ENCODE data around the gene STK32B. TPM values are rescaled to one million over a fixed set of nuclear protein-coding genes. Genes with fewer than 3 reads are reported as not detected.

The STK32B gene
- total RNA-seq, 3 donors from 2014 or later, result 2.2 to 5.0 (median 4.6) TPM

DNA sequence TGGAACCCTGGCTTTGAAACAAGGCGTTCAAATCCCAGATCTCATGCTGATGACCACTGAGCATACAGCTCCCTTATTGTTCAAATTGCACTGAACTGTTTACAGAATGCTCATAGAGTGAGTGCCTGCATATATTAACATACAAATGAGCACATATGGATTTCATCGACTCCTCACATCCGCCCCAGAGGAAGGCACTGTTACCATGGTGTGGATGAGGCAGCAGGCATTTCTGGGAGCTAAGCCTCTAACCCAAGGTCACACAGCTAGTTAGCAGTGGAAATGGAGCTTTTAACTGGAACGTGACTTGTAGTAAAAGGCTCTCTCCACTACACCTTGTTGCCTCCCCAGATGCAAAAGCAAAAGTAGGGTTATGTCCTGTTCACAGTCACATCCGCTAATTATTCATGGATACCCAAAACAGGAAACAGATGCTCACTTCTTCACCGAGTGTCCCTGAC, 289.7 kb downstream of the STK32B start:
- H3K36me3 ChIP-seq, result no peaks in the 10 kb centered on the region
- no peak overlapping the region for H3K4me3 ChIP-seq
- TF ChIP-seq, protein P1, sequence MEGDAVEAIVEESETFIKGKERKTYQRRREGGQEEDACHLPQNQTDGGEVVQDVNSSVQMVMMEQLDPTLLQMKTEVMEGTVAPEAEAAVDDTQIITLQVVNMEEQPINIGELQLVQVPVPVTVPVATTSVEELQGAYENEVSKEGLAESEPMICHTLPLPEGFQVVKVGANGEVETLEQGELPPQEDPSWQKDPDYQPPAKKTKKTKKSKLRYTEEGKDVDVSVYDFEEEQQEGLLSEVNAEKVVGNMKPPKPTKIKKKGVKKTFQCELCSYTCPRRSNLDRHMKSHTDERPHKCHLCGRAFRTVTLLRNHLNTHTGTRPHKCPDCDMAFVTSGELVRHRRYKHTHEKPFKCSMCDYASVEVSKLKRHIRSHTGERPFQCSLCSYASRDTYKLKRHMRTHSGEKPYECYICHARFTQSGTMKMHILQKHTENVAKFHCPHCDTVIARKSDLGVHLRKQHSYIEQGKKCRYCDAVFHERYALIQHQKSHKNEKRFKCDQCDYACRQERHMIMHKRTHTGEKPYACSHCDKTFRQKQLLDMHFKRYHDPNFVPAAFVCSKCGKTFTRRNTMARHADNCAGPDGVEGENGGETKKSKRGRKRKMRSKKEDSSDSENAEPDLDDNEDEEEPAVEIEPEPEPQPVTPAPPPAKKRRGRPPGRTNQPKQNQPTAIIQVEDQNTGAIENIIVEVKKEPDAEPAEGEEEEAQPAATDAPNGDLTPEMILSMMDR (IDR thresholded peaks at IDR 0.05), result no peak
- TF ChIP-seq POLR2A (IDR thresholded peaks at IDR 0.05) (no peak), POLR2AphosphoS5 (IDR thresholded peaks at IDR 0.05) (no peak)
- H3K4me1 ChIP-seq, result no peaks in the 10 kb centered on the region
- H3K9me3 ChIP-seq, result no peaks in the 10 kb centered on the region
- no peak for DNase-seq (ENCODE audit: low spot score in 2 of 2)
- H3K27me3 ChIP-seq, result no peaks in the 10 kb centered on the region
- intact Hi-C loops (cut with DNase I; ENCODE audit: low total_unique reads), result no loop called here
- H3K27ac ChIP-seq, result no peak overlapping the region

DNA sequence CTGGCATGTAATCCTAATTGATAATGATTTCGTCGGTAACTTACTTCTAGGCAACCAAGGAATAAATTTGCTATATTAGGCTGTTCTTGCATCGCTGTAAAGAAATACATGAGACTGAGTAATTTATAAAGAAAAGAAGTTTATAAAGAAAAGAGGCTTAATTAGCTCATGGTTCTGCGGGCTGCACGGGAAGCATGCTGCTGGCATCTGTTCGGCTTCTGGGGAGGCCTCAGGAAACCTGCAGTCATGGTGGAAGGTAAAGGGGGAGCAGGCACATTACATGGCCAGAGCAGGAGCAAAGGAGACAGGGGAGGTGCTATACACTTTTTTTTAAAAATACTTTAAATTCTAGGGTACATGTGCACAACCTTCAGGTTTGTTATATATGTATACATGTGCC, 290.2 kb downstream of the STK32B start:
- Histone ChIP-seq H3K9me3 (no peaks in the 10 kb centered on the region), H3K27ac (no peak overlapping the region), H3K4me3 (no peak overlapping the region), H3K36me3 (no peaks in the 10 kb centered on the region), H3K27me3 (no peaks in the 10 kb centered on the region), H3K4me1 (no peaks in the 10 kb centered on the region)
- intact Hi-C loops (cut with DNase I; ENCODE audit: low total_unique reads), result no loop called here
- DNase-seq (ENCODE audit: low spot score in 2 of 2), result no peak
- TF ChIP-seq, protein P1 (IDR thresholded peaks at IDR 0.05), result no peak
- TF ChIP-seq POLR2A (IDR thresholded peaks at IDR 0.05) (no peak), POLR2AphosphoS5 (IDR thresholded peaks at IDR 0.05) (no peak)

DNA sequence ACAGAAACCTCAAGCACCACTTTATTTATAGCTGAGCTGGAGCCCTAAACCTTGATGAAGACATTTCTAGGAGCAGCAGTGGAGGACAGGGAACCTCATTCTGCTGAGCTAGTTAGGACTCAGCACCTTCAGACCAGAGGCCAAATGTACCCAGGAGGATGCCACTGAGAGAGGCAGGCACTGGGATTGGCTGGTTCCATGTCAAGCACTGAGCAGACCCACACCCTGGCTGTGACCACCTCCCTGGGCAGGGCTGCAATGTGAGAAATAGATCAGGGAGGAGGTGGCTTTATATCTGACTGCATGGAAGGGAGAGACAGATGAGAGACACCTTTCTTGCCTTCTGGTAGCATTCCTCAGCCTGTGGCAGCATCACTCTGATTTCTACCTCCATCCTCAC, 304.6 kb downstream of the STK32B start:
- Histone ChIP-seq H3K27ac (no peak overlapping the region), H3K36me3 (no peaks in the 10 kb centered on the region), H3K4me1 (no peaks in the 10 kb centered on the region), H3K27me3 (no peaks in the 10 kb centered on the region), H3K9me3 (no peaks in the 10 kb centered on the region), H3K4me3 (no peak overlapping the region)
- TF ChIP-seq POLR2AphosphoS5 (IDR thresholded peaks at IDR 0.05), result no peak
- TF ChIP-seq POLR2A (IDR thresholded peaks at IDR 0.05), result no peak
- TF ChIP-seq, protein P1 (IDR thresholded peaks at IDR 0.05), result no peak
- intact Hi-C loops (cut with DNase I; ENCODE audit: low total_unique reads), result no loop called here
- no peak for DNase-seq (ENCODE audit: low spot score in 2 of 2)

DNA sequence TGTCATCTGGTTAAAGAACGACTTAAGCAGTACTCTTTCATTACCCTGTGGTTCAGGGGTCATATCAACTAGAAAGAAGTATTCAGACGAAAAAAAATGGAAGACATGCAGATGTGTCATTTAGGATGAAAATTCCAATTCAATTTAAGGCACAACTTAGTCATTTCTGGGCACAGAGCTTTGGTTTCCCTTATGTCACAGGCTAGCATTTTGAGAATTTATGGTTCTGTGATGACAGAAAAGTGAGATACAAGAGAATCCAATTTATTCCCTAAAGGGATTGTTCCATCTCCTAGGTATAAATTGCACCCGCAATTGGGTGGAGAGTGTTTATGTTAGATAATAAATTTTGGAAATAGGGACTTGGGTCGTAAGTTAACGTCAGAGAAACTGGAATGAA, 306.6 kb downstream of the STK32B start:
- TF ChIP-seq POLR2AphosphoS5 (IDR thresholded peaks at IDR 0.05), result no peak
- TF ChIP-seq, protein P1 (IDR thresholded peaks at IDR 0.05), result no peak
- no peak for TF ChIP-seq POLR2A (IDR thresholded peaks at IDR 0.05)
- Histone ChIP-seq H3K9me3 (no peaks in the 10 kb centered on the region), H3K4me1 (no peaks in the 10 kb centered on the region), H3K27ac (no peak overlapping the region), H3K27me3 (no peaks in the 10 kb centered on the region), H3K36me3 (no peaks in the 10 kb centered on the region), H3K4me3 (no peak overlapping the region)
- no peak for DNase-seq (ENCODE audit: low spot score in 2 of 2)
- intact Hi-C loops (cut with DNase I; ENCODE audit: low total_unique reads), result no loop called here

DNA sequence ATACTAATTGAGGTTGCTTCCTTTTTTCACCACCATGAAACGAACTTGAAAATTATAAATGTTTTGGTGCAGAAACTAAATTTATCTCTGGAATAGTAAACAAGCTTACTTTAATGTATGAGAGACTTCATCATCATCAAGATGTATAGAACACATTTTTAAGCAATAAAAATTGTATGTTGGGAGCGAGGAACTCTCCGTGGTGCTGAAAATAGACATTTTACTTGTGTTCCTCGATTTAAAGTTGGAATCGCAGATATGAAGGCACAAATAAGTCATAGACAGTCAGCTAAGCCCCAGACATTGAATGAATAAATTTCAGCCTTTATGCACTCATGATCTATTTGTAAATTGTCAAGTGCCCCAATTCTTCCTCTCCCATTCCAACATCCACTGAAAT, 310.7 kb downstream of the STK32B start:
- Histone ChIP-seq H3K9me3 (no peaks in the 10 kb centered on the region), H3K4me3 (no peak overlapping the region), H3K4me1 (no peaks in the 10 kb centered on the region), H3K27me3 (no peaks in the 10 kb centered on the region), H3K36me3 (no peaks in the 10 kb centered on the region), H3K27ac (no peak overlapping the region)
- DNase-seq (ENCODE audit: low spot score in 2 of 2), result no peak
- intact Hi-C loops (cut with DNase I; ENCODE audit: low total_unique reads), result loop anchor here (5.0 kb wide), 1 partner anchor 450 kb away; no protein-coding TSS in a partner anchor
- TF ChIP-seq, protein P1 (IDR thresholded peaks at IDR 0.05), result no peak
- TF ChIP-seq POLR2A (IDR thresholded peaks at IDR 0.05) (no peak), POLR2AphosphoS5 (IDR thresholded peaks at IDR 0.05) (no peak)
